ENCODE data around the gene SH3BGR.

DNA sequence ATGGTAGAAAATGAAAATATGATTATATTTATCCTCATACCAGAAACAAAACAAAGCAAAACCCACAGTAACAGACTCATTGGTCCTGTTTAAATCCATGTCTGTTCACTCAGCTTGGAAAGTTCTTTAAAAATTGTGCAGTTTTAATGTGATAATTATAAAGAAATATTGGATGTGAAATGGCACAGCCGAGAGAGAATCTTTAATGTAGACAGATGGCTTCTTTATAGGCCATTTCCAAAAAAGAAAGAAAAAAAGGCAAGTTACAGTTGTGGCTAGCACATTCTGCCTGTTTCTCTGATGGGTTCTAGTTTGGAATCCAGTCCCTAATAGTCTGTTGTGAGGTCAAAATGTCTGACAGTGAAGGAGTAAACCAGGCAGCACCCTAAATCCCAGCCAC, 62.0 kb downstream of the SH3BGR start:
- TF ChIP-seq, protein P1, sequence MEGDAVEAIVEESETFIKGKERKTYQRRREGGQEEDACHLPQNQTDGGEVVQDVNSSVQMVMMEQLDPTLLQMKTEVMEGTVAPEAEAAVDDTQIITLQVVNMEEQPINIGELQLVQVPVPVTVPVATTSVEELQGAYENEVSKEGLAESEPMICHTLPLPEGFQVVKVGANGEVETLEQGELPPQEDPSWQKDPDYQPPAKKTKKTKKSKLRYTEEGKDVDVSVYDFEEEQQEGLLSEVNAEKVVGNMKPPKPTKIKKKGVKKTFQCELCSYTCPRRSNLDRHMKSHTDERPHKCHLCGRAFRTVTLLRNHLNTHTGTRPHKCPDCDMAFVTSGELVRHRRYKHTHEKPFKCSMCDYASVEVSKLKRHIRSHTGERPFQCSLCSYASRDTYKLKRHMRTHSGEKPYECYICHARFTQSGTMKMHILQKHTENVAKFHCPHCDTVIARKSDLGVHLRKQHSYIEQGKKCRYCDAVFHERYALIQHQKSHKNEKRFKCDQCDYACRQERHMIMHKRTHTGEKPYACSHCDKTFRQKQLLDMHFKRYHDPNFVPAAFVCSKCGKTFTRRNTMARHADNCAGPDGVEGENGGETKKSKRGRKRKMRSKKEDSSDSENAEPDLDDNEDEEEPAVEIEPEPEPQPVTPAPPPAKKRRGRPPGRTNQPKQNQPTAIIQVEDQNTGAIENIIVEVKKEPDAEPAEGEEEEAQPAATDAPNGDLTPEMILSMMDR (IDR thresholded peaks at IDR 0.05) = no peak
- no peak for TF ChIP-seq POLR2A (IDR thresholded peaks at IDR 0.05)

Measured in right lobe of liver (tissue), 4 donors.